GF-D8 (cell line): ENCODE measurements around the gene KRTAP10-5.

ENCODE experiments used
- DNase-seq: peaks from one replicate; lab custom pipeline; 2025; lab: John Stamatoyannopoulos, UW

The KRTAP10-5 gene

DNA sequence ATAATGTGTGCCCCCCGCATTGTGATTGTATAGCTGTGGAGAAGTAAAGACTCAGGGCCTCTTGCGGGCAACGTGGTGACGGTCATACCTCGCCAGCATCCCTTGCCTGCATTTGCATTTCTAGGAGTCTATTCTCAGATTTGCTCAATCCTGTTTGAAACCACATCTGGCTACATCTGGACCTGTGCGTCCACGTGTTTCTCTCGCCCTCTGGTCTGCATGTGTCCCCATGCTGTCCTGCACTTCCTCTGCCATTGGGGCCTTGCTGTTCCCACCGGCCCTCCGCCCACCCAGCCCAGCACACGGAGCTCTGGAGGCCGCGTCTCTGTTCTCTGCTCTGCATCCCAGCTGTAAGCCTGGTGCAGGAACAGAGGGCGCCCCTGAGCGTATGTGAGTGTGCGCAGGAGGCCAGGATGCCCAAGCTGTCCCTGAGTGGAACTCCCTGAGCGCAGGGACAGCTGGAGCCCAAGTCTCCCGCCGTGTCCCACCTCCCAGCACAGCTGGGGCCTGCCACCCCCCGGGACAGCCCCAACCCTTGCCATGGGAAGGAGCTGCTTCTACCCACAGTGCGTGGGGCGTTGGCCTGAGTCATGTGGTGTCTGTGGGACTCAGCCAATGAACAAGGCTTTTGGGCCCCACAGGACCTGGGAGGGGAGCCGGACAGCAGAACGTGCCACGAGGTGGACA lies 30.7 kb downstream of the KRTAP10-5 start:
- DNase-seq: no peak

DNA sequence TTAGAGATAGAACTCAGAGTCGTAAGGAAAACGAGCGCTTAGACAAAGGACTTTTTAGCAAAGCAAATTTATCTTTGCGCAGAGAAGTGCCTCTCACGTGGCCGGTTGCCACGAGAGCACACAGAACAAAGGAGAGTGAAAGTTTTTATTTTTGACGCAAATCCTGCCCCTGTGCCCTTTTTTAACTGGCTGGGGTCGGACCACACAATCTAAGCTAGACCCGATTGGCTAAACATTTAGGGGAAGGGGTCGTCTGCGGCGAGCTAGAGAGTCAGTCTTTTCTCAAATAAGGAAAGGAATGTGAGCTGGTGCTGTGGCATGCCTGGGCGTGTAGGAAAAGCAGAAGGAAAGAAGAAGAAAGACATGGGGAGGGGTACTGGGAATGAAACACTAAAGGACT lies 31.5 kb downstream of the KRTAP10-5 start:
- DNase-seq: no peak

DNA sequence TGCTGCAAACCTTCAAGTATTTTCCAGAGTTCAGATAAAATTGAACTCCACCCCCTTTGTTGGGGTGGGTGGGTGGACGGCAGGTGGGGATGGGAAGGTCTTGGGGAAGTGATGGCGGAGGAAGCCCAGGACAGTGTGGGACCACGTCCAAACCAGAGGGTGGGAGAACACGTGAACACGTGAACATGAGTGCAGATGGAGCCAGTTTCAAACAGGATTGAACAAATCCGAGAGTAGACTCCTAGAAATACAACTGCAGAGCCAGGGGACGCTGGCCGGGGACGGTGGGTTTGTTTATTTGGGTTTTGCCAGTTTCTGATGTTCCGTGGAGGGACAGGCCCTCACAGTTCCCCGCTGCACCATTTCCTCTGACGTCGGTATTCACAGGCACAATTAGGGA lies 32.0 kb downstream of the KRTAP10-5 start:
- DNase-seq: no peak

DNA sequence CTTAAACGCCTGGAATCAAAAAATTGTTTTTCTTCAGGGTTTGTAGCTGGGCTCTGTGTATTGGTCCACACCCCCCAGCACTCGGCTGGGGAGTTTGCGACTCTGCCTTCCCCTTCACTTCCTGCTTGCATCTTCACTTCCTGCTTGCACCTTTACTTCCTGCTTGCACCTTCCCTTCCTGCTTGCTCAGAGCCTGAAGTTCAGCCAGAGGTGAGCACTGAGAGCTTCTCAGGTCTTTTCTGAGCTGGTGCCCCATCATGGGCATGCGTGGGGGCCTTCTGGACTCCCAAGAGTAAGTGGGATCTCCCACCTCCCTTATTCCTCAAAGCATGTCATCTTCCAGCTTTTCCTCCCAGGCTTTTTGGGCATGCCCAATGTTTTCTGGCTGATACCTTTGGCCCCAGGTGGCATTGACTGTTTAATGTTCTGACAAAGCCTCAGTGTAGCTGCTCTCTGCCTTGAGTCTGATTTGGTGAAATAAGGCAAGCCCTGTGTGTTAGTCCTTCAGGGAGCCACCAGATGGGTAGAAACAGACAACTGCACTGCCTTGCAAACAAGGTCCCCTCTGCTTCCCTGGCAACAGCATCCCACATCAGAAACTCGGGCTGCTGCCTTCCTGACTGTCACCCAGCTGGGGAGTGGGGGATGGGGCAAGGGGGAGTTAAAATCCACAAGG lies 32.6 kb downstream of the KRTAP10-5 start:
- no peak for DNase-seq

DNA sequence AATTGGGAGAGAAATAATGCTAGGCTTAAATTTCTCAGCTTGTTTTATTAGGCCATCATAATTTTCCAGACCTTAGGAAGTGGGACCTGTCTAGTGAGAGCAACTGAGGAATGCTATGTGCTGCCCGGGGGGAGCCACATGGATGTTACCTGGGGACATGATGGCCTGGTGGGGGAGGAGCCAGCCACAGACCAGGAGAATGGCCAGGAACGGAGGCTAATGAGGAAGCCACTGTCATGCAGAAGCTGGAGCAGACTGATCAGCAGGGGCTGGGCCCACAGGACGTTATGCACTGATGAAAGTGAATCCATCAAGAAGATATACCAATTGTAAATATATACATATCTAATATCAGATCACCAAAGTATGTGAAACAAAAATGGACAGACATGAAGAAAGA lies 35.8 kb downstream of the KRTAP10-5 start:
- no peak for DNase-seq

DNA sequence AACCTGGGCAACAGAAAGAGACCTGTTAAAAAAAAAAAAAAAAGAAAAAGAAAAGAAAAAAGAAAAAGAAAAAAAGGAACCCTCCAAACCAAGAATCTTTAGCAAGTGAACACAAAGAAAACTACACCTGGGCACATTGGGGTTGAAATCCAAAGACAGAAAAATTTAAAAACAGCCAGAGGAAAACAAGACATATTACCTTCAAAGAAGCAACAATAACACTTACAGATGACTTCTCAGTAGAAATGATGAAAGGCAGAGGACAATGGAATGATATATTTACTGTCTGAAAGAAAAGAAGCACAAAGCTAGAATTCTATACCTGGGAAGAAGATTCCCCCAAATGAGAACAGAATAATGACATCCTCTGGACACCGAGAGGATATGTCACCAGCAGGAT lies 37.7 kb downstream of the KRTAP10-5 start:
- DNase-seq: no peak

DNA sequence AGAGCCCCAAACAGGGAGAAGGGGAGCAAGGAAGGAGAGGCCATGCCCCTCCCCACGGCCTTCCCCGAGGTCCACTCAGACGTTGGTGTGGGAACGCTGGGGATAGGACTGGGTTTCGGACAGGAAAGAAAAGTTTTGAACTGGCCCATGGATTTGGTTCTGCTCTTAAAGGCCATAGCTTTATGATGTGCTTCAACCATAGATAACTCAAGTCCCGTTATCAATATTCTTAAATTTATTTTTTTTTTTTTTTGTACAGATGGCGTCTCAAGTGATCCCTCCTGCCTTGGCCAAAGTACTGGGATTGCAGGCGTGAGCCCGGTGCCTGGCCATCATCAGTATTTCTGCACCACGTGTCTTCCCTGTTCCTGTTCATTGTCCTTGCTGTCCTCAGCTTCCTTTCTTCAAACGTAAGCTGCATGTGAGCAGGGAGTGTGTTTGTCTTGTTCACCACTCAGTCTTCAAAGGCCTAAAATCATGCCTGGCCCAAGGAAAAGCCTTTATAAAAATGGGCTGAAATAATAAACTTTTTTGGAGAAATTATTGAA lies 39.6 kb downstream of the KRTAP10-5 start:
- no peak for DNase-seq

DNA sequence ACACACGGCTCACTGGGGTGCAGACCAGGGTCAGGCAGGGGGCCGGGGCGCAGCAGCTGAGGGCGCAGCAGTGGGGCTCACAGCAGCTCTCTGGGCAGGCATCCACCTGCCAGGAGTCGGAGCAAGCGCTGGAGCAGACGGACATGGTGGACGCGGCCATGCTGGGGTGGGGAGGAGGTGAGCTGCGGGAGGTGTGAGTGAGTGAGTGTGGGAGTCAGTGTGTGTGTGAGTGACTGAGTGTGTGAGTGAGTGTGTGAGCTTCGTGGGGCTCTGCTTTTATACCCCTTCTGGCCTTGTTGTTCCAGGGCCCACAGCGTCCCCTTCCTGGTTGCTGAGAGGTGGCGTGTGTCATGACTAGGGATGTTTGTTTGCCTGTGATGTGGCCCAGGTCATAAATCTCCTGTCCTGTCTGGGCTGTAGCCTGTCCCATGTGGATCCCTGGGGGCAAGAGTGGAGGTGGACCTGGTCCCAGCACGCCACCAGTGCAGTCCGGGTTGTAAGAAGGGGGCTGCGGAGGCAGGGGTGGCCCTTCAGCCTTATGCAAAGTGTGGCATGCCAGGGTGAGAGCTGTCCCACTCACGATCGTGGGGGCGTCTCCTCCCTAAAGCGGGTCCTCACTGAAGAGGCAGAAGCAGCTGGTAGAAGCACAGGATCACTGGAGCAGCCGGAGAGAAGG lies 40.3 kb downstream of the KRTAP10-5 start, which contains the start of gene KRTAP10-1:
TSS of gene KRTAP10-1 (minus strand) at position 205 of the 676 bp plus-strand sequence. CDS start at position 160, 45 bp downstream.
- DNase-seq: no peak

DNA sequence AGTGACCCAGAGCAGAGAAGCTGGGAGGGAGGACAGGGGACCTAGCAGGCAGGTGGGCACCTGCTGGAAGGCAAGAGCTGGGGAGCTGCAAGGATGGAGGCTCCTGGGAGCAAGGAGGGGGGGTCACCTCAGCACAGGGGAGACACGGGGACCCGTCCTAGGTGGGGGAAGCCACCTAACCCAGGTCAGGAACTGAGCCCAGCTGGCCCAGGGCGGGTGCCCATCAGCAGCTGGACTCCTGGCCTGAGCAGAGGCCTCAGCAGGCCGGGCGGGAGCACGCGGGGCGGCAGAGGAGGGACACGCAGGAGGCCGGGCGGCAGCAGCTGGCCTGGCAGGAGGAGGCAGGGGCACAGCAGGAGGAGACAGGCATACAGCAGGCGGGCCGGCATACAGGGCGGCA lies 41.4 kb downstream of the KRTAP10-5 start:
- DNase-seq: no peak

DNA sequence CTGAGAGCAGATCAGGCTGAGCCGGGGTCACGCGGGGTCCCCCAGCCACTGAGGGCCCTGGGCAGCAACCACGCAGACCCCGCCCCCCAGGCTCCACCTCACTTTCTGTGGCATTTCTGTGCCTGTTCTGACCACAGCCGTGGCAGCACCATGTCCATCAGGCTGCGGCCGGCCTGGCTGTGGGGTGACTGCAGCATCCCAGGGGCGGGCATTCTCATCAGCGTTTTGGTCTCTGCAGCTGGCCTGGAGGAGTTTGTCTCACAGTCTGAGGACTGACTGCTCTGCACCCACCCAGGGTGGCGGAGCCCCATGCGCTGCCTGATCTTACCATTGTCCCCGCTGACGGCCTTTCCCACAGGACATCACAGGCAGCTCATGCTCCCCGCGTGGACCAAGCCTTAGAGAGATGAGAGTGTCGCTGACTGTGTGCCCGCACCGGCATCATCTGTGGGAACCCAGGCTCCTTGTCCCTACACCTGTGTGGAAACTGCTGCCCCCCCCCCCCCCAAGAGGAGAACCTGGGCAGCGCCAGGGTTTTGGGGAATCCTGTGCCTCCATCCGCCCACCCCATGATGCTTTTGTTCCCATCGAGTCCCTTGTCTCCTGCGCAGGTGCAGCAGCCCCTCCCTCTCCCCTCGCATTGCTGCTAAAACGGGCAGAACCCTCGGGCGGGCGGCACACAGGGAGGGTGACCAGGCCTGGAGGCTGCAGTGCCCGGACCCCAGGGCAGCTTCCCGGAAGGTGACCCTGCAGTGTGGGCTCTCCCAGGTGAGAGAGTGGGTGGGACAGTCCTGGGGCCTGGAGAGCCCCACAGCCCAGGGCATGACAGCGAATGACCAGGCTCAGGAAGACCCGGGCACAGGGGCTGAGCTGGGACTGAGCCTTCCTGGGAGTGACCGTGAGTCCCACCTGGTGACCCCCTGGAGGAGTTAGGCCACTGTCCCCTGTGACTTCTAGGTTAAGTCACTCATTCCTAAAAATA lies 42.2 kb downstream of the KRTAP10-5 start:
- no peak for DNase-seq

DNA sequence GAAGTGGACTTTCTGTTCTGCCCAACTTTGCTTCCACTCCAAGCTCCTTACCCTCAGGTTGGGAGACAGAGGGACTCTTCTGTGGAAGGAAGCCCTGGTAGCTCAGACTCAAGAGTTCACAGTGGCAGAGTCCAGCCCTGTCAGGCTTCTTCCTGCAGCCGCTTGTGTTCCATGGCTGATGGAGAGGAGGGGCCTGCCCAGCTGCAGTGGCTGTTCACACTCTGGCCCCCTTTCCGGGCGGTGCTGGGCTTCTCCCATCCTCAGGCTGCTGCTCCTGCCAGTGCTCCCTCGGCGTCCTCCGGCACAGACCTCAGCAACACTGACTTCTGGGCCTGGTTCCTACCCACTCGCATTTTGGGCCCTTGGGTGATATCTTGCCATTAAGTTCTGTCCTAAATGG lies 44.4 kb downstream of the KRTAP10-5 start:
- DNase-seq: no peak

DNA sequence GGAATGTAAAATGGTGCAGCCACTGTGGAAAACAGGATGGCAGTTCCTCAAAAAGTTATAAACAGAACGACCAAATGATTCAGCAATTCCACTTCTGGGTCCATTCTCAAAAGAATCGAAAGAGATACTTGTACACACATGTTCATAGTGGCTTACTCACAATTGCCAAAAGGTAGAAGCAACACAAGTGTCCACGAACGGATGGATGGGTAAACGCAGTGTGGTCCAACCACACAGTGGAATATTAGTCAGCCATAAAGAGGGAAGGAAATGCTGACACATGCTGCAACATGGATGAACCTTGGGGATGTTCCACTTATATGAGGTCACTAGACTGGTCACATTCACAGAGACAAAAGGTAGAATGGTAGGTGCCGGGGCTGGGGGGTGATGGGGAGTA lies 45.7 kb downstream of the KRTAP10-5 start:
- no peak for DNase-seq

DNA sequence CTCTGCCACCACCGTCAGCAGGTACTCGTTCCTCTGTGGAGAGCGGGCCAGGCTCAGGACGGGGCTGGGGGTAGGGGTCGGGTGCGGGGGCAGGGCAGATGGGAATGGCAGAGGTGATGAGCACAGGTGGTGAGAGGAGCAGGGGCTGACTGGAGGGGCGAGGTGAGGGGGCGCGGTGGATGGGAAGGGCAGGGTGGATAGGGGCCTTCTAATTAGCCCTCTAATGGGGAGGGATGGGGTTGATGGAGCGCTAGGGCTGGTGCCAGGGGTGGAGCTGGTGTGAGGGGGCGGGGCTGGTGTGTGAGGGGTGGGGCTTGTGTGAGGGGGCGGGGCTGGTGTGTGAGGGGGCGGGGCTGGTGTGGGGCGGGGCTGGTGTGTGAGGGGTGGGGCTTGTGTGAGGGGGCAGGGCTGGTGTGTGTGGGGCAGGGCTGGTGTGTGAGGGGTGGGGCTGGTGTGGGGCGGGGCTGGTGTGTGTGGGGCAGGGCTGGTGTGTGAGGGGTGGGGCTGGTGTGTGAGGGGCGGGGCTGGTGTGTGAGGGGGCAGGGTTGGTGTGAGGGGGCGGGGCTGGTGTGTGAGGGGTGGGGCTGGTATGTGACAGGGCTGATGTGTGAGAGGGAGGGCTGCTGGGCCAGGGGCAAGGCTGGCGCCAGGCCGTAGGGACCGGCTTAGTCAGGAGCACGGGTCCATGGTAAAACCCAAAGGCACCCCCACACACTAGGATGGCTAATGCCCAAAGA lies 46.3 kb downstream of the KRTAP10-5 start:
- no peak for DNase-seq

DNA sequence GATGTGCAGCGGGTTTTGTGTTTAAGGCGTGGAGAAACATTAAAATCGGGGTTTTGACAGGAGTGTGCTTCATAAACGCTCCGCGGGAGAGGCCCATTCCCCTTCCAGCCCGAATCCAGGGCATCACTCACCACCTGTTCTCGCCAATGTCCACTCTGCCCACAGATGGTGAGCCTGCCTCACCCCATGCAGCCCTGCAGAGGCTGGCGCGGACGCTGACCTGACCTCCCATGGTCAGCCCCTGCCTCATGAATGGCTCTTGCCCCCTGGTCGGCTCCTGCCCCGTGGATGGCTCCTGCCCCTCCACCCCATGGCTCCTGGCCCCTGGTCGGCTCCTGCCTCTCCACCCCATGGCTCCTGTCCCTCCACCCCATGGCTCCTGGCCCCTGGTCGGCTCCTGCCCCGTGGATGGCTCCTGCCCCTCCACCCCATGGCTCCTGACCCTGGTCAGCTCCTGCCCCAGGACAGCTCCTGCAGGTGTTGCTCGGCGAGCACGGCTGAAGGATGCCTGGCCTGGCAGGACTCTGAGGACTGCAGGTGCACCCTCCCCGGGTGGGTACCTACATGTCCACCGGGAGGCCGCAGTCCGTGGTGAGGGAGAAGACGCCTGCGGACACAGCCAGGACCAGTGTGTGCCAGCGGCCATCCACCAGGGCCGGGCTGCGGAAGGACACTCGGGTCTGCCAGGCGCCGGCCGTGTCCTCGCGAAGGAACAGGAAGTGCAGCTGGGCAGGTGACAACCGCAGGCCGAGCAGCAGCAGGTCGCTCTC lies 47.1 kb downstream of the KRTAP10-5 start:
- DNase-seq: no peak

DNA sequence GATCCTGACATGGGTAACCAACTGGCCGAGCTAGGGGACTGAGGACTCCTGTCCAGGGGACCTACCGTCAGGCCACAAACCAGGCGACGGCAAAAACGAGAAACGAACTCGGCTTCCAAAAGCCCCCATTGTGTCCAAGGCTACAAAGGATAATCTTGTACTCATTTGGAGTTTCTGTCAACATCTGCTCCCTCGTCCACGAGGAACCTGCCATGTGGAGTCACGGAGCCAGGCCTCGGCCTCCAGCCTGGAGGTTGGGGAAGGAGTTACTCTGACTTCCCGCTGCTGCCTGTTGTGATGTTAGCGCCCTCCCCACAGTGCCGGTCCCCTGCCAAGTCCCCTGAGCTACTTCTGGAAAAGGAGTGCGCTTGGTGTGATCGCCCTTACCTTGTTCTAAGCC lies 47.7 kb downstream of the KRTAP10-5 start:
- DNase-seq: no peak

DNA sequence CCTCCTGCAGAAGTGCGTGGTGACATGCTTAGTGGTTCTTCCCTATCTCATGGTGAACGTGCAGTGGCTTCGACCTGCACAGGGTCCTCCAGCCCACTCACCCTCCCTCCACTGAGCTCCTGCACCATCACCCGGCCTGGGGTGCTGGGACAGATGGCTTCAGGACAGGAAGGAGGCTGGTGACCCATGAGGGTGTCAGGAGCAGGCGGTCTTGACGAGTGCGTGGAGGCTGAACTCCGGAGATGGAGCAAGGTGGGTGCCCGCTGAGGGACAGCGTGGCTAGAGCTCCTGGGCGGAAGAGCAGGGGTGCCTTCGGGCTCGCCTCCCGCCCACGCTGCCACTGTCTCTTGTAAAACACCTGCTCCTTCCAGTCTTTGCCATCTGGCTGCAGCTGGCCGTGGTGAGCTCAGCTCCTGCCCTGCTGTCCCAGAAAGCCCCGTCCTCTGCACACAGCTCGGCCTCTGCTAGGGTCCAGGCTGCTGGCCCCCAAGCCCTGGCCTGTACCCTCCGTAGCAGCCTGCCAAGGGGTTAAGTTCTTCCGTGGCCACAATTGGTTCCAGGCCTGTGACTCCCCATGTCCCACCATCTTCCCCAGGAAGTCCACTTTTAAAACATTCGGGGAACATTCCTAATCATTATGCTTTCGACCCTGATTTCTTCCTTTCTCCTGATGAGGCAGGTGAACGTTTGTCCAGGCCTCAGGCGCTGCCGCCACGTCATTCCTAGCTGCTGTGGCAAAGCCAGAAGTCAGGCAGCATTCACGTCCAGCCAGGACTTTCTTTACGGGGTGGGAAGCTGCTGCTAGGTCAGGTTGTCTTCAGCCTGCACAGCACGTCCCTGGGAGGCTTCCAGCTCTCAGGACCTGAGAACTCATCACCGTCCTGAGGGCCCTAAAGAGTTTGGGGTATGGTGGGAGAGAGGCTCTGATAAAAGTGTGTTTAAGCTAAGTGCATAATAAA lies 48.5 kb downstream of the KRTAP10-5 start:
- DNase-seq: no peak

DNA sequence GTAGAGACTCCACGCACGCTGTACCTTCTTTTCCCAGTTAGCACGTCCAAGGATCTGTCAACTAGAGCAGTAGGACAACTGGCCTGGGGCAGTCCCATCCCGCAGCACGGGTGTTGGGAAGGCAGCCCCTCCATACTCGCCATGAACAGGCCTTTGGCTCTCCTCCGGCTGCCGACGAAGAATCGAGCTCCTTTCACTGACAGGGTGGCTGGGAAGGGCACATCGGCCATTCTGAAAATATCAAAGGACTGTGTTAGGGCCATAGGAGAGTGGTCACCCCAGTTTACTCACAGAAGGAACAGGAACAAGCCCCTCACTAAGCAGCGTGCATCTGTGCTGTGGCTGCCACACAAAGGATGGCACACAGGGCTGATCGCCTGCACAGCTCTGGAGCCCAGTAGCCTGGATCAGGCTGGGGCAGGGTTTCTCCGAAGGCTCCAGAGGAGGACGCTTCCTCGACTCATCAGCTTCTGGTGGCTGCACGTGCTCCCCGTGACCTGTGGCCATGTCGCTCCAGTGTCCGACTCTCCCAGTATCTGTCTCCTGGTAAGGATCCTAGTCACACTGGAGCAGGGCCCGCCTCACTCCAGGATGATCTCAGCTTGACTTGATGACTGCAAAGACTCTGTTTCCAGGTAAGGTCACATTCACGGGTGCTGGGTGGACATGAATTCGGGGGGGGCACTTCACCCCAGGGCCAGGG lies 49.4 kb downstream of the KRTAP10-5 start:
- no peak for DNase-seq

DNA sequence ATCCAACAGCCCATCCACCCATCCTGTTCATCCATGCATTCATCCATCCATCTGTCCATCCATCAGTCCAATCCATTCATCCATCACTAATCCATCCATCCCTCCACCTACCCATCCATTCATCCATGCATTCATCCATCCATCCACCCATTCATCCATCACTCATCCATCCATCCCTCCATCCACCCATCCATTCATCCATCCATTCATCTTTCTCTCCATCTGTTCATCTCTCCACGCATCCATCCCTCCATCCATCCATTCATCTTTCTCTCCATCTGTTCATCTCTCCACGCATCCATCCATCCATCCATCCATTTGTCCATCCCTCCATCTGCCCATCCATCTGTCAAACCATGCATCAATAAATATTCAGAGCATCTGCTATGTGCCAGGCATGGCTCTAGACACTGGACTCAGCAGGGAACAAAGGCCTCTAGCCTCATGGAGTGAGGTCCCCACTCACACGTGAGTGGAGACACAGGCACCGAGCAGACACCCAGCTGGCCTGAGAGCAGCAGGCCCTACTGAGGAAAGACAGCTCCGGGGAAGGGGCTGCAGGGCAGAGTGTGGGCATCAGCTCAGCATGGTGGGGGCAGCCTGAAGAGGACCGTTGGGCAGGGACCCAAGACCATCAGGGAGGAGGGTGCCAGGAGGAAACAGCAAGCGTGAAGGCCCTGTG lies 50.0 kb downstream of the KRTAP10-5 start:
- no peak for DNase-seq
